Central memory CD4-positive, alpha-beta T cell (primary cell): Measurements from ENCODE around the gene NALCN.

Source experiments
- DNase-seq: peaks from one replicate; pipeline ENCODE4 v3.0.0; 2022

NALCN gene

GRCh38 chr13:101013245-101013644, 403.1 kb downstream of the NALCN start:
- DNase-seq = no peak

GRCh38 chr13:101010100-101010499, 406.2 kb downstream of the NALCN start:
- DNase-seq = no peak

- no peak for DNase-seq
Measured at GRCh38 chr13:101007245-101007644, 409.1 kb downstream of the NALCN start.
